Right lobe of liver (tissue), 4 donors: Measurements from ENCODE around the gene NOS2.

Source experiments
- POLR2A ChIP-seq: fragments of 450-650 bp; IDR thresholded peaks from one replicate; pipeline ENCODE4 v1.6.1; 2017; ENCODE audit warnings: antibody characterized with exemption, mild to moderate bottlenecking
- TF ChIP-seq, protein P1 (sequence below), 4 donors: fragments of 200-600 bp in 3 of 4; fragments of 450-650 bp in 1 of 4; IDR thresholded peaks; one replicate each; pipeline versions ENCODE4 v1.5.1 to v1.8.0; 2016 to 2022; ENCODE audit warnings: antibody characterized with exemption in 4 of 4, mild to moderate bottlenecking in 2 of 4
- donor health status: DM: no; HTN: no; CAD: no.
- donor health status: DM: no; HTN: no; CAD: no.
- donor health status: DM: no; HTN: yes; CAD: no.

DNA sequence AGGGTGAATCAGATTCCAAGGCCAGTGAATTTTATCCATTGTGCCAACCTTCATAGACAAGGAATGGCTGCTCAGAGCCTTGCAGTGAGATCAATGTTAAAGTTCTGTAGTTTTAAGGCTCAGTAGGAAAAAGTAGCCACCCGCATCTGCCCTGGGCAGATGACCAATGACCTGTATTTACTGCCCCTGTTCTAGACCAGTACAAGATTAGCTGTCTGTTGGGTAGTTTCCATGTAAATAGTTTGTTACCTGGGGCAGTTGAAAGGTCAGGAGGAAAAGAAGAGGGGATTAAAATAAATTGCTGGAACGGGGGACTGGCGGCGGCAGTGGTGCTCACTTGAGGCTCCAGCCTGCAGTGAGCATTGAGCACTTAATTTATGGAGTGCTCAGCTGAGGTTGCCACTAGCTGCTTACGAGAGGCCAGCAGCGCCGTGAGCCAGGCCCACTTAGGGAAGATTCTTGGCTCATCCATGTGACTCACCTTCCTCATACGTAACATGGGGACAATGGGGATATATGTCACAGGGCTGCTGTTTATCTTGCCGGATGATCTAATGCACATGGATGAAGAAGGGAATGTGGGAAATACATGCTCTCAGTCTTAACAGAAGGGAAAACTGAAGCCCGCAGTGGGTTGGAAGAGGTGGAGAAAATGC lies 10.7 kb upstream of the NOS2 start:
- TF ChIP-seq, protein P1, sequence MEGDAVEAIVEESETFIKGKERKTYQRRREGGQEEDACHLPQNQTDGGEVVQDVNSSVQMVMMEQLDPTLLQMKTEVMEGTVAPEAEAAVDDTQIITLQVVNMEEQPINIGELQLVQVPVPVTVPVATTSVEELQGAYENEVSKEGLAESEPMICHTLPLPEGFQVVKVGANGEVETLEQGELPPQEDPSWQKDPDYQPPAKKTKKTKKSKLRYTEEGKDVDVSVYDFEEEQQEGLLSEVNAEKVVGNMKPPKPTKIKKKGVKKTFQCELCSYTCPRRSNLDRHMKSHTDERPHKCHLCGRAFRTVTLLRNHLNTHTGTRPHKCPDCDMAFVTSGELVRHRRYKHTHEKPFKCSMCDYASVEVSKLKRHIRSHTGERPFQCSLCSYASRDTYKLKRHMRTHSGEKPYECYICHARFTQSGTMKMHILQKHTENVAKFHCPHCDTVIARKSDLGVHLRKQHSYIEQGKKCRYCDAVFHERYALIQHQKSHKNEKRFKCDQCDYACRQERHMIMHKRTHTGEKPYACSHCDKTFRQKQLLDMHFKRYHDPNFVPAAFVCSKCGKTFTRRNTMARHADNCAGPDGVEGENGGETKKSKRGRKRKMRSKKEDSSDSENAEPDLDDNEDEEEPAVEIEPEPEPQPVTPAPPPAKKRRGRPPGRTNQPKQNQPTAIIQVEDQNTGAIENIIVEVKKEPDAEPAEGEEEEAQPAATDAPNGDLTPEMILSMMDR (IDR thresholded peaks at IDR 0.05): no peak
- TF ChIP-seq POLR2A: no peak
